Peyer's patch (tissue), 4 donors: ENCODE measurements around the gene PDK2.

Source experiments
- POLR2A ChIP-seq, 2 donors: fragments of 450-650 bp; IDR thresholded peaks; one replicate each; pipeline ENCODE4 v1.5.1; 2017; ENCODE audit warnings: antibody characterized with exemption in 2 of 2, mild to moderate bottlenecking in 2 of 2, moderate library complexity in 2 of 2
- TF ChIP-seq, protein P1 (sequence below), 6 experiments: fragments of 450-650 bp in 4 of 6; fragments of 200-600 bp in 2 of 6; sonication (generic) in 1 of 6; IDR thresholded peaks; one replicate each; pipeline ENCODE4 v1.5.1; 2017 to 2019; ENCODE audit warnings: antibody characterized with exemption in 6 of 6, mild to moderate bottlenecking in 3 of 6, moderate library complexity in 1 of 6

DNA sequence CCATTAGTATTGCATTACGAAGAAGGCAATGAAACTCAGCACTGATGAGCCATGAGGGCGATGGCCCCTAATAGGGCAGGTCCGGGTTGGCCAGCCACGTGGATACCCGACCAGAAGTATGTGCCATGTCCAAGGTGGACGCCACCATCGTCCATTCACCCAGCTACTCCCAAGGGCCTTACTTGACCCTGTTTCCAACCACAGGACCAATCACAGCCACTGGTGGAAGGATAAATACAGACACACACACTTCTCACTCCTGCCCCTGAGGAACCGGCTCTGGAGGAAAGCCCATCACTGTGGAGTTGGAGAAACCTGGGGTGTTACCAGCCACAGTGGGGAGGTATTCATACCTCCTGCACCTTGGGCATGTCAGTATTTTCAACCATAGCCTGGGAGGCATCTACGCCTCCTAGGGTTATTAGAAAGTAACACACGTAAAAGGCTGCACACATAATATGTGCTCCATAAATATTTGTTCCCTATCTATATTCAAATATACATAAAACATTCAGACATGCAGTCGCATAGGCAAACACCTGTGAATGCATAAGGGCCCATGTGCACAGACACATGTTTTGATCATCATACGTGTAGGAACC lies 44.6 kb upstream of the PDK2 start:
- TF ChIP-seq, protein P1, sequence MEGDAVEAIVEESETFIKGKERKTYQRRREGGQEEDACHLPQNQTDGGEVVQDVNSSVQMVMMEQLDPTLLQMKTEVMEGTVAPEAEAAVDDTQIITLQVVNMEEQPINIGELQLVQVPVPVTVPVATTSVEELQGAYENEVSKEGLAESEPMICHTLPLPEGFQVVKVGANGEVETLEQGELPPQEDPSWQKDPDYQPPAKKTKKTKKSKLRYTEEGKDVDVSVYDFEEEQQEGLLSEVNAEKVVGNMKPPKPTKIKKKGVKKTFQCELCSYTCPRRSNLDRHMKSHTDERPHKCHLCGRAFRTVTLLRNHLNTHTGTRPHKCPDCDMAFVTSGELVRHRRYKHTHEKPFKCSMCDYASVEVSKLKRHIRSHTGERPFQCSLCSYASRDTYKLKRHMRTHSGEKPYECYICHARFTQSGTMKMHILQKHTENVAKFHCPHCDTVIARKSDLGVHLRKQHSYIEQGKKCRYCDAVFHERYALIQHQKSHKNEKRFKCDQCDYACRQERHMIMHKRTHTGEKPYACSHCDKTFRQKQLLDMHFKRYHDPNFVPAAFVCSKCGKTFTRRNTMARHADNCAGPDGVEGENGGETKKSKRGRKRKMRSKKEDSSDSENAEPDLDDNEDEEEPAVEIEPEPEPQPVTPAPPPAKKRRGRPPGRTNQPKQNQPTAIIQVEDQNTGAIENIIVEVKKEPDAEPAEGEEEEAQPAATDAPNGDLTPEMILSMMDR (IDR thresholded peaks at IDR 0.05) = no peak
- TF ChIP-seq POLR2A (IDR thresholded peaks at IDR 0.05) = no peak
